Spinal cord (tissue), 10 donors: ENCODE measurements around the gene MAP3K5. TPM values are rescaled to one million over a fixed set of nuclear protein-coding genes. Genes with fewer than 3 reads are reported as not detected.

Experiments used
- DNase-seq, 6 donors: peaks; one replicate each; pipeline versions ENCODE4 v3.0.0 to v3.0.0-alpha.2; 2013 to 2015; ENCODE audit warnings: low spot score in 6 of 6, low read depth in 4 of 6
- H3K27ac ChIP-seq: one replicate; pipeline ENCODE4 v1.5.1; 2013; ENCODE audit warnings: low read depth, low read length, control low read depth
- H3K27me3 ChIP-seq: one replicate; pipeline ENCODE4 v1.6.1; 2013; ENCODE audit warnings: low read length; ENCODE audit not compliant: control insufficient read depth, insufficient read depth
- H3K36me3 ChIP-seq: one replicate; pipeline ENCODE4 v1.6.1; 2013; ENCODE audit warnings: low read length; ENCODE audit not compliant: control insufficient read depth, insufficient read depth
- H3K4me1 ChIP-seq: one replicate; pipeline ENCODE4 v1.6.1; 2013; ENCODE audit warnings: low read length; ENCODE audit not compliant: control insufficient read depth, insufficient read depth
- H3K4me3 ChIP-seq: one replicate; pipeline ENCODE4 v1.5.1; 2013; ENCODE audit warnings: low read depth, low read length, control low read depth
- H3K9me3 ChIP-seq: one replicate; pipeline ENCODE4 v1.6.1; 2013; ENCODE audit warnings: low read length; ENCODE audit not compliant: control insufficient read depth, insufficient read depth
- WGBS: methylation state at CpG from one replicate; pipeline ENCODE4 v1.1.5; 2013; ENCODE audit warnings: missing lambda C conversion rate; ENCODE audit not compliant: insufficient coverage; 5-methylcytosine and 5-hydroxymethylcytosine counted together
- polyA plus RNA-seq, 2 donors: library from polyadenylated mRNA; unstranded; fragments of 120-200 nt; gene quantifications; one replicate each; pipeline ENCODE4 v1.2.1, GENCODE V29; 2013; ENCODE audit not compliant: insufficient read length in 2 of 2
- total RNA-seq, 2 donors: library from RNA; depleted of rRNA in 1 of 2; stranded (reverse); fragments of 120-200 nt in 1 of 2; fragments of >200 nt in 1 of 2; gene quantifications; one replicate each; pipeline versions ENCODE4 v1.2.3 to v1.2.4, GENCODE V29; 2013 to 2014
- donor health status: healthy.

The MAP3K5 gene
- total and polyA plus RNA-seq, 4 donors, result 8.5 to 26.9 (median 9.7) TPM

DNA sequence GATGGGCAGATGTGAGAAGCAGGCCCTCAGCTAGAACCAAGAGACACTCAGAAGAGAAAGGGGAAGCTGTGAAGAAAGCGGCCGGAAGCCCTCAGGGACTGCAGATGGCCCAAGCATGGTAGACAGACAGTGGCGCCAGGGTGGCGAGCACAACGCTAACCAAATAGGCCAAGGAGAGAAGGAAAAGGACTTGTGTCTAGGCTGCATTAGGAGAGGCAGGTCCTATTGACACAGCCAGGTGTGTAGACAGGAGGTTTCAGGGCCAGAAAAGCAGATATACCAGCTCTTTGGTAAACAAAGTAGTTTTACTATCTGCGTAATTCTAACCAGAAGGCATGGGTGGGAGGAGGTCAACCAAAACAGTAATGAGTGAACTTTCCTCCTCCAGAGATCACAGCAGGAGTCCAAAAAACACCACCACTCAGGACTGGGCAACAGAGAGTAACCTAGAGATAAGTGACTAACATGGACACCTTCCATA lies 226.2 kb downstream of the MAP3K5 start:
- 96% methylated on average over 4 of the region's 6 CpGs for WGBS
- H3K36me3 ChIP-seq, result no peaks in the 10 kb centered on the region
- peaks cover 4% of the 10 kb centered on the region for H3K9me3 ChIP-seq
- H3K4me3 ChIP-seq, result no peak overlapping the region
- no peaks in the 10 kb centered on the region for H3K27me3 ChIP-seq
- no peaks in the 10 kb centered on the region for H3K4me1 ChIP-seq
- DNase-seq, result no peak
- H3K27ac ChIP-seq, result no peak overlapping the region

DNA sequence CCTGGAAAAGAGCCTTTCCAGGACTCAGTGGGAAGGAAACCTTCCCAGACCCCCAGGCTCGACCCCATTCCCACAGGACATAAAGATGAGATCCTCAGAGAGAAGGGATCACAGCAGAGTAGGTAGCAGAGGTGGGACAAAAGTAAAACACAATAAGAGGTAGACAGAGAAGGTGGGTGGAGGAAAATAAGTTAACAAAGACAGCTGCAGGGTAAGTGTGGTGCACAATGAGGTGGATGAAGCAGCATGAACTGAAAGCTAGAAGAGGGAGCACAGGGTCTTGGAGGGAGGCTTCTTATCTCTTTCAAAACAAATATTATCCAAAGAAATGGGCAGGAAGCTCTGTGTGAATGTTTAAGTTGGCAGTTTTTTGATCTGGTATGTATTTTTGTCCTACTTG lies 228.1 kb downstream of the MAP3K5 start:
- Histone ChIP-seq H3K9me3 (no peaks in the 10 kb centered on the region), H3K4me3 (no peak overlapping the region), H3K36me3 (no peaks in the 10 kb centered on the region), H3K27ac (no peak overlapping the region), H3K4me1 (no peaks in the 10 kb centered on the region), H3K27me3 (no peaks in the 10 kb centered on the region)
- no peak for DNase-seq
- WGBS, result no CpG with 5 or more reads among the region's 1 CpG

DNA sequence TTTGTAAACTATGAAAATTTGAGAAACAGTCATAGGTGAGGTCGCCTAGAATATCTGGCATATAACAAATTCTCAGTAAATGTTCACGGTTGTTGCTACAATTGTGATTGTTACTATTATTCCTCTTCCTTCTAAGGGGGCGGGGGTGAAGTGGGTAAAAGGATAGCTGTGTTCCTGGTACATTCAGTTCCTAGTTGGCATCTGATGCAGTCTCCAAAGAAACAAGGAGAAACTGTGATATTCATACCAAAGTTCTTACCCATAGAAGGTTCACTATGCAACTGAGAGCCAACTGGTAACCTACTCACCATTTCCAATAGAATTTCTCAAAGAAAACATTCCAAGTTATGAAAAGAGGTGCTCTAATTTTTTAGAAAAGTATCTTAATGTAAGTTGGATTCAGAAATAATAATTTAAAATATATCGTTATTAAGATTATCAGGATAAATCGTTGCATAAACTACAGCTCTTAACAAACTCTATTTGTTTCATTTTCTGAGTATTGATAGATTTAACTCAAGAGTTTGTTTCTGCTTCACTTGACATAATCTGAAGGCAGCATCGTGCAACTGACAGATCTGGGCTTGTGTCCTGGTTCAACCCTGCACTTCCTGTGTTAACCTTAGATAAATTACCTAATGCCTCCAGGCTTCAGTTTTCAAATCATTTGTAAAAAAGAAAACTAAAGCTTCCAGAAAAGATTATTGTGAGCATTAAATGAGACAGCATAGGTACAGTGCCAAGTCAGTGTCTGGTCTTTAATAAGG lies 228.7 kb downstream of the MAP3K5 start:
- Histone ChIP-seq H3K4me3 (no peak overlapping the region), H3K4me1 (no peaks in the 10 kb centered on the region), H3K27me3 (no peaks in the 10 kb centered on the region), H3K27ac (no peak overlapping the region), H3K36me3 (no peaks in the 10 kb centered on the region), H3K9me3 (no peaks in the 10 kb centered on the region)
- DNase-seq, result no peak
- no CpG with 5 or more reads among the region's 6 CpGs for WGBS

DNA sequence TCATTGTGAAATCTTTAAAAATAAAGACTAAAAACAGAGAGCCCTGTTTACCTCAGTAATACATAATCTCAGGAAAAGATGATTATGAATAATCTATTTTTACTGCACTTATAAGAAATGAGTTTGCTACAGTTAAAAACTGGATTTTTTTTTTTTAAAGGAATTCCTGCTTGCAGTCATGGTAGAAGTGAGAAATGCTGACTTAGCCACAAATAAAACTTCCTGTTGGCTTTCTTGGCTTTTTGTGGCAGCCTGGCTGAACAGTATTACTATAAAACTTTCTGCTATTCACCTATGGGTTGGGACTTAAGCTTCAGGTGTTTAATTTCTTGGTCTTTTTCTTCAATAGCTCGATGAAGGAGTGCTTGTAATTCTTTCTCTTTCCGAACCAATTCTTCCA lies 230.1 kb downstream of the MAP3K5 start:
- no peaks in the 10 kb centered on the region for H3K27me3 ChIP-seq
- no peak for DNase-seq
- no peaks in the 10 kb centered on the region for H3K9me3 ChIP-seq
- H3K4me1 ChIP-seq, result no peaks in the 10 kb centered on the region
- H3K36me3 ChIP-seq, result no peaks in the 10 kb centered on the region
- H3K4me3 ChIP-seq, result no peak overlapping the region
- WGBS, result no CpG with 5 or more reads among the region's 2 CpGs
- H3K27ac ChIP-seq, result no peak overlapping the region

DNA sequence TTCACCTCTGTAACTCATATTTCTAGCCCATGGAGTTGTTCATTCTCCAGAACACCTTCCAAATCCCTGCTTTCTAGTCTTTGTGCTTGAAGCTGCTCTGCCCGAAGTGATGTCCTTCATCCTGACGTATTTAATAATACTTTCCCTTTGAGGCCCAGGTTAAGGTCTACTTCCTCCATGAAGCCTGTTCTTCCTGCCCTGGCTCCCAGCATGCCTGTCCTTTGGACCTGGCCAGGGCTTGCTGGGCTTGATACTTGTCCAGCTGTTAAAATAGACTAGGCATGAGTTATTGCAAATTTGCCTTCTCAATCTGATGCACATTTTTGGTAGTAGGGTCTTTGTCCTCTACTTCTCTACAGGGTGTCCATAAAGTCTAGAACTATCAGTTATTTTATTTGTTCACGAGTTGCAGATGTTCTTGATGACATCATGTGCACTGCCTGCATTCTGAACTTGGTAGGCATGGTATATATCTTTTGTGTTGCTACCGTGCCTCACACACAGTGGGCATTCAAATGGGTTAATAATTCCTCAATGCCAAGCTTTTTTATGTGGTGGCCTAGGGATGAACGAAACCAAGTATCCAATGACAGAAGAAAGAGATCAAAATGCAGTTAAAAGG lies 239.0 kb downstream of the MAP3K5 start:
- 76% methylated on average over 3 of the region's 5 CpGs for WGBS
- Histone ChIP-seq H3K4me1 (peaks cover 14% of the 10 kb centered on the region), H3K9me3 (no peaks in the 10 kb centered on the region), H3K27me3 (peaks cover 26% of the 10 kb centered on the region), H3K27ac (no peak overlapping the region), H3K4me3 (no peak overlapping the region), H3K36me3 (no peaks in the 10 kb centered on the region)
- no peak for DNase-seq

DNA sequence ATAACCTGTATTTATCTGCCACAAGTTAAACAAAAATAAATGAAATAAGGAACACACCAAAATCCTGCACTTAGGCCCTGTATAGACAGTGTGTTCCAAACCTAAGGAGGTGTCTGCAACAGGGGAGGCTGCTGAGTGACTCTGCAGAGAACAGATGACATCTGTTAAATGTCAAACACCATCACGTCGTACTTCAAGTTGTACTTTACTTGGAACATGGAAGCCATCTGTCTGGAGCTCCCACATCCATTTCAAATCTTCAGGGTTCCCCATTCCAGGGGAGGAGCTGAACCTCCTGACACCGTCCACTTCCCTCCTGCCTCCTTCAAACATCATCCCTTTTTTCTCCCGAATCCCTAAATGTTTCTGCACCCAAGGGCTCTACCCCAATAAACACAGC lies 240.2 kb downstream of the MAP3K5 start:
- no peak overlapping the region for H3K4me3 ChIP-seq
- H3K36me3 ChIP-seq, result no peaks in the 10 kb centered on the region
- peaks cover 26% of the 10 kb centered on the region for H3K27me3 ChIP-seq
- no peak overlapping the region for H3K27ac ChIP-seq
- peaks cover 14% of the 10 kb centered on the region for H3K4me1 ChIP-seq
- WGBS, result 96% methylated on average over 4 of the region's 4 CpGs
- no peaks in the 10 kb centered on the region for H3K9me3 ChIP-seq
- no peak for DNase-seq

DNA sequence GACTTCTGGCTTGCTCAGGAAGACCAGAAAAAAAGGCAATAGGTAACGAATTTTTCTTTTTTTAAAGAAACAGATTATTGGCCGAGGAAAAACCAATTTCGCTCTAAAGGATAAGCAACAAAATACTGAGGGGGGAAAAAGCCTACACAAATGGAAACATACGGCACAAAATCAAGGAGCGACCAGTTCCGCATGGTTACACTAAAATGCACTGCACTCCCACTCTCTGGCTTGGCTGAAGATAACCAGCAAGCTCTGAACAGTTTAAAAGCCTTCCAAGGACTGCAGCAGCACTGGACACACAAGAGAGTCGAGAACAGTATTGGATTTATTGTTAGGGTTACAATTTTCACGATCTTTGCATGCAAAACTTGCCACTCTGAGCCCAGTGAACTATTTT lies 241.2 kb downstream of the MAP3K5 start:
- DNase-seq, result peak in 1 of 6 donors; percentile 21
- Histone ChIP-seq H3K27ac (no peak overlapping the region), H3K27me3 (peaks cover 26% of the 10 kb centered on the region), H3K9me3 (no peaks in the 10 kb centered on the region), H3K4me1 (peaks cover 14% of the 10 kb centered on the region), H3K4me3 (peak overlapping the region; percentile 48), H3K36me3 (no peaks in the 10 kb centered on the region)
- 57% methylated on average over 2 of the region's 8 CpGs for WGBS

DNA sequence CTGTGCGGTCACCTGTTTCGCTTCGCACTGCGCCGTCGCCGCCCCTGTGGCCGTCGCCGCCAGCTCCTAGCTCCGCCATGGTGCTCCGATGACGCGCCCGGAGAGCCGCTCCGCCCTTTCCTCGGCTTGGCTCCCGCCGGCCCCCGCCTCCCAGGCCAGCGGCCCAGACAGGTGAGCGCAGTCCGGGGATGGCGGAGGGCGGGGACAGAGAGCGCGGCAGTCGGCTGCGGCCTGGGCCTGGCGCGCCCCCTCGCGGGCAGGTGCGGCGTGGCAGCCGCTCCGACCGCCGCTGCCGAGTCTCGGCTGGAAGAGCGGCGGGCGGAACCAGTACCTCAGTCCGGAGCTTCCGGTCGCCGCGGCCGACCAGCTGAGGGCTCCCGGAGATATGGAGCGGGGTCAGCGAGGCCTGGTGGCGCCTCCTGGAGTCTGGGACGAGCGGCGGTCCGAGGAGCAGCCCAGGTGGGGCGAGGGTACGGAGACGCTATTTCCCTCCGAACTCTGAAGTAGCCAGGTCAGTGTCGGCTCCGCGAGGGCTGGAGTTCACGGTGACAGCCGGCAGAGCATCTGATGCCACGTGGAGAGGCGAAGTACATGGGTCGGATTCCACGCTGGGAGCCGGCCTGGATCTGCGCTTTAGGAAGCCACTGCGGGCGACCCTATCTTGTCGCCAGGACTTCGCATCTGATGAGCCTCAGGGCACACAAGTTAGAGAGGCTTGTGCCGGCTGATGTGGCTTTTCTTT lies 241.8 kb downstream of the MAP3K5 start, which contains the start of gene MAP7:
Gene MAP7, minus strand, starts transcription at position 93 of the 742 bp plus-strand sequence. Its CDS starts 14 bp downstream, at position 79.
- Histone ChIP-seq H3K4me3 (peak within 1 kb of the TSS; percentile 59), H3K27ac (no peak within 1 kb of the TSS), H3K36me3 (no peaks in the 10 kb centered on the region), H3K4me1 (peaks cover 14% of the 10 kb centered on the region), H3K27me3 (peaks cover 26% of the 10 kb centered on the region), H3K9me3 (no peaks in the 10 kb centered on the region)
- DNase-seq, result peak in 2 of 6 donors; percentile 70 to 79
- WGBS, result under 1% methylated on average over 79 of the region's 79 CpGs

DNA sequence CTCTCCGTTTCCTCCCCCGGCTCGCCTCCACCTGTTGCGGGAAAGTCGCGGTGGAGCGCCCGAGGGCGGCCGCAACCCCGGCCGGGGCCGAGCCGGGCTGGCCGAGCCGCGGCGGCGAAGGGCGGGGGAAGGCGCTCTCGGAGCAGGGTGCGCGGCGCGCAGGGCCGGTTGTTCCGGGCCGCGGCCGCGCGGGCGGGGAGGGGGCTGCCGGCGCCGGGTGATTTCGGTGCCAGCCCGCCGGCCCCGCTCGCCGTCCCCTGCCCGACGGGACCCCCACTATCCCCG lies 242.3 kb downstream of the MAP3K5 start:
- no peaks in the 10 kb centered on the region for H3K36me3 ChIP-seq
- peak overlapping the region; percentile 59 for H3K4me3 ChIP-seq
- DNase-seq, result no peak
- peaks cover 26% of the 10 kb centered on the region for H3K27me3 ChIP-seq
- WGBS, result under 1% methylated on average over 46 of the region's 46 CpGs
- H3K9me3 ChIP-seq, result no peaks in the 10 kb centered on the region
- peaks cover 14% of the 10 kb centered on the region for H3K4me1 ChIP-seq
- H3K27ac ChIP-seq, result no peak overlapping the region
